ENCODE results near the gene AATK.

AATK gene

DNA sequence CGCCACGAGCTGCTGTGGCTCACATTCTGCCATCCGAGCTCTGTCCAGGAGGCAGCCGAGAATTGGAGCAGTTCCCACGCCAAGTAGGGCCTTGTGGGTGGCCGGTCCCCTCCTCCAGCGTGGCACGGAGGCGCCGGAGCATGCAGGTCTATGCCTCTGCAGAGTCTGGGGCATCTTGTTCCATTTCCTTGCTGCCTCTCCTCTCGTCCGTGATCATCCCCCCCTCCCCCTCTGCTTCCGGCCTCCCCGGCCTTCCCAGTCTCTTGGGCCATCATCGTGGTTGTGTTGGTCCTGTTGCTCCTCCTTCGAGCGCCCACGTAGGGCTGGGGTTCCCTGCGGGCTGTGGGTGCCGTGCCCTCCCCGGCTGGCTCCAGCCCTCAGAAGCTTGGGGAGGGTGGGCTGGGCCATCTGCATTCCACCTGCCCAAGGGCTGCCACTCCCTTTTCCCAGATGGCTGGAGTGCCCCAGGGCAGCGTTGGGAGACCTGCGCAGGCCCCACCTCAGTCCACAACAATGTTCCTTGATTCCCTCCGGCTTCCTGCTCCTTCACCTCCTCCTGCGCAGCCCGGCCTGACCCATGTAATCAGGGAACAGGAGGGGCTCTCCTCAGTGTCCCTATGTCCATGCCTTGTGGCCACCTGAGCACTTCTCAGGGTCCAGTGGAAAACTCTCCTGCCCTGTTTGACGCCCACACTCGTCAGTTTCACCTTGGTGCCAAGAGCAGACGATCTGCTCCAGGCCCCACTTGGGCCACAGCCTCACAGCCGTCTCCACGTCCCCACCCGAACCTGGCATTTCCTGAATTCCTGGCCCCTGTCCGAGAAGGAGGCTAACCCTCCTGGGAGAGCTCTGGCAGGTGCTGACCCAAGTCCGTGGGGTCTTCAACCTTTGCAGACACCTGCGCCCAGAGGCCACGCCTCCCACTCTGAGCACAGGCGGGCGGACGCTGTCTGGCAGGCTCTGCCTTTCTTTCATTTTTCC lies 94.0 kb downstream of the AATK start:
- H4K20me1 ChIP-seq = peaks cover 85% of the 10 kb centered on the region
- TF ChIP-seq Cebpa-rat (IDR thresholded peaks at IDR 0.05) = no peak
- H3K4me2 ChIP-seq = peak overlapping the region; percentile 71
- H3K27me3 ChIP-seq = peaks cover 99% of the 10 kb centered on the region
- no peak overlapping the region for H3K27ac ChIP-seq
- H3K4me1 ChIP-seq = peaks cover 55% of the 10 kb centered on the region
- no peaks in the 10 kb centered on the region for H3K36me3 ChIP-seq
- H3K9ac ChIP-seq = no peak overlapping the region
- no peaks in the 10 kb centered on the region for H3K9me3 ChIP-seq
- no peak overlapping the region for H3K4me3 ChIP-seq

DNA sequence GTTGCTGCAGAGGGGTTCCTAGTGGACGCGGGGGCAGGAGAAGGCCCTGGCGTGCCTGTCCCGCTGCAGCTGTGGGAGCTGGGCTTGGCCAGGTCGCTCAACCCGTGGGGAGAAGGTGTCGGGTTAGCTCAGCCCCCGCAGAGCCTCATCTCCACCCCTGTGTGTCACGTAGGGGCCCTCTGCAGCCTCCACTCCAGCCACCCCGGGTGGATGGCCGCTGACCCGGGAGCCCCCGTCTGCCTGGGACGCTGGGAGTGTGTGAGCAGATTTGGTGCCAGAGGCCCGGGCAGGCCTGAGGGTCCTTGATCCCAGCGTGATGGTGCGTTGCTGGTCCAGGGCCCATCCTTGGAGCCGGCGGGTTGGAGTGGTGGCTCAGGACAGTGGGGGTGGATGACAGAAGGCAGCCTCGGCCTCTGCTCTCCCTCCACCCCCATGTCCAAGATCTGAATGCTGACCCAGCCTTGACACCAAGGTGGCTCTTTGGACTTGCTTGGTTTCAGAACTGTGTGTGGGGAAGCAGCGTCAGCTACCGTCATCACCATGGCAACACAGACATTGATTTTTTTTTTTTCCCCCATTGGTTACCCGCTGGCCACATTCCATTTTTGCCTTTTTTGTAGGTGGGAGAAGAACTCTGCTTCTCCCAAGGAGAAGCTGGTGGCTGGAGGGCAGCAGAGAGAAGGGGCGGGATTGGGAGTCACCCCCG lies 95.3 kb downstream of the AATK start:
- H3K36me3 ChIP-seq = no peaks in the 10 kb centered on the region
- H4K20me1 ChIP-seq = peaks cover 85% of the 10 kb centered on the region
- TF ChIP-seq Cebpa-rat (IDR thresholded peaks at IDR 0.05) = no peak
- peak overlapping the region; percentile 71; the same call in 1 of the 2 replicates for H3K4me2 ChIP-seq
- H3K4me3 ChIP-seq = no peak overlapping the region
- no peak overlapping the region for H3K27ac ChIP-seq
- H3K9me3 ChIP-seq = no peaks in the 10 kb centered on the region
- H3K4me1 ChIP-seq = peaks cover 64% of the 10 kb centered on the region
- peaks cover 99% of the 10 kb centered on the region for H3K27me3 ChIP-seq
- no peak overlapping the region for H3K9ac ChIP-seq

DNA sequence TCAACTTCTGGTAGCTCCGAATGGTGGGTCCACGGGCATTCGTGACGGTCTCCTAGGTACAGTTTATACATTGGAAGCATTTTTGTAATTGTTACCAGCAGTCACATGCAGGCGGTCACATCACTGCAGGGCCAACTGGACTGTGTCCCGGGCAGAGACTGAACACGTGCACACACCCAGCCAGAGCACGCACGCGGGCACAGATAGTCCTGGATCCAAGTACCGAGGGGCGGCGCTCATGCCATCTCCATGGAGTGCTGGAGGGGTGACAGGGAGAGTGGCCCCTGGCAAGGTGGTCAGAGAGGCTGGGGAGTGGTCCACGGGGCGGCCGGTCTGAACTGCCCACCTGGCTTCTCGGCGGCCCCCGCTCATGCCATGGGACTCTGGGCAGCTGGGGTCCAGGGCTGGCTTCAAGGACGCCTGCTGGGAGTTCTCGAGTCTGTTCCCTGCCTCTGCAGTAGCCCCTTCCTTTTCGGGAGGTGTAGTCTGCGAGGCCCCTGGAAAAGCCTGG lies 96.8 kb downstream of the AATK start:
- no peak overlapping the region for H3K27ac ChIP-seq
- H3K4me3 ChIP-seq = no peak overlapping the region
- H3K36me3 ChIP-seq = no peaks in the 10 kb centered on the region
- H4K20me1 ChIP-seq = peaks cover 85% of the 10 kb centered on the region
- TF ChIP-seq Cebpa-rat (IDR thresholded peaks at IDR 0.05) = no peak
- H3K9me3 ChIP-seq = no peaks in the 10 kb centered on the region
- H3K27me3 ChIP-seq = peaks cover 99% of the 10 kb centered on the region
- H3K4me1 ChIP-seq = peaks cover 57% of the 10 kb centered on the region
- H3K9ac ChIP-seq = no peak overlapping the region
- H3K4me2 ChIP-seq = no peak overlapping the region

DNA sequence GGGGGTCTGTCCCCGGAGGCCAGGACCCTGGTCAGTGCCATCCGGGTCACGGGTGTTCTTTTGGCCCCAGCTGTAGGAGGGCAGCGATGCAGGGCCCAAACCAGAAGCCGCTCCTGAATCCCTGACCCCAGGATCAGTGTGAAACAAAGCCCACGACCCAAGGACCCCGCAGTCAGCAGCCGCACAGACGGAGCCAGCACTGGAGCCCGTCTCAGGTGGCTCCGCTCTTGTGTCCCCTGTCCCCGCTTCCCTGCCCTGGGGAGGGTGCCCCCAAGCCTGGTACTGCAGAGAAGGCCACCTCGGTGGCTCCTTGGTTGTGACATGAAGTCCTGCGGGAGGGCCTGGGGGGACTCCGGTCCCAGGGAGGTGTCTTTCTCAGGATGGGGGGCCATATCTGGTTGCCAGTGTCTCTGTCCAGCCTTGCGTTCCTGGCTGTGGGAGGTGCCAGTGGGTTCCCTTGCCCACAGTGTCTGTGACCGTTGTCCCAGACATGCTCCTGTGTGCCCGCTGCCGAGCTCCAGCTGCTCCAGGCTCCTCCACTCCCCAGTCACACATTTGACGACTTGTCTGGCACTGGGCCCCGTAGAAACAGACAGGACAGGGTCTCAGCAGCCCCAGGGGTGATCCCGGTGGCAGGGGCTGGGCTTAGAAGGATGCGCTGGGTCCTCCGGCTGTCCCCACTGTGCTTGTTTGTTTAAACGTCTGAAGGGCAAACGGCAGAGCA lies 97.4 kb downstream of the AATK start:
- no peaks in the 10 kb centered on the region for H3K36me3 ChIP-seq
- H3K9me3 ChIP-seq = no peaks in the 10 kb centered on the region
- H3K4me3 ChIP-seq = no peak overlapping the region
- no peak overlapping the region for H3K27ac ChIP-seq
- no peak overlapping the region; the same call in 1 of the 2 replicates for H3K4me2 ChIP-seq
- H3K27me3 ChIP-seq = peaks cover 99% of the 10 kb centered on the region
- TF ChIP-seq Cebpa-rat (IDR thresholded peaks at IDR 0.05) = no peak
- peaks cover 84% of the 10 kb centered on the region for H4K20me1 ChIP-seq
- H3K9ac ChIP-seq = no peak overlapping the region
- peaks cover 57% of the 10 kb centered on the region for H3K4me1 ChIP-seq

- H3K27ac ChIP-seq = no peak overlapping the region
These were observed 98.6 kb downstream of the AATK start for GRCh38 chr17:81067391-81067811.

More at GRCh38 chr17:81067391-81067811, 98.6 kb downstream of the AATK start:
- Histone ChIP-seq H3K9me3 (no peaks in the 10 kb centered on the region), H3K36me3 (no peaks in the 10 kb centered on the region), H4K20me1 (peaks cover 72% of the 10 kb centered on the region), H3K4me1 (peaks cover 53% of the 10 kb centered on the region), H3K9ac (no peak overlapping the region), H3K27me3 (peaks cover 97% of the 10 kb centered on the region), H3K4me3 (no peak overlapping the region), H3K4me2 (peak overlapping the region; percentile 85)
- TF ChIP-seq Cebpa-rat (IDR thresholded peaks at IDR 0.05) = no peak
